Nucleus accumbens (tissue), 56 donors: Measurements from ENCODE around the gene DES.

ENCODE experiments used
- DNase-seq, 56 donors: peaks; one replicate each; lab custom pipeline; 2025; lab: John Stamatoyannopoulos, UW

DES gene

DNA sequence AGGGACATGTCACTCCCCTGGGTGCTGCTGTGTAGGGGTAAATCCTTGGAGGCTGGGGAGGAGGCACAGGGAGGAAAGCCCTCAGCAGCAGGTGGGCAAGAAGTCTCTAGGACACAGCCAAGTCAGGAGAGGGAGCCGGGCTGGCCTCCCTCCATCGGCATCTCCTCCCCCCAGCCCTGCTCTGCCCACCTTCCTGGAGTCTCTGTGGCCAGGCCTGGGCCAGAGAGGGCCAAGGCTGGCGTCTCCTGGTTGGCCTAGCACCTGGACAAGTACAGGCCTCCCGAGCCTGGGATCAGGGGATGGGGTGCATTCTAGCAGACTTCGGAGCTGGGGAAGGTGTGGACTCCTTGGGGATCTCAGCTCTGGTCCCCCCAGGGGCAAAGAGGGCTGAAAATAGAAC, 18.3 kb downstream of the DES start:
- DNase-seq: no peak

DNA sequence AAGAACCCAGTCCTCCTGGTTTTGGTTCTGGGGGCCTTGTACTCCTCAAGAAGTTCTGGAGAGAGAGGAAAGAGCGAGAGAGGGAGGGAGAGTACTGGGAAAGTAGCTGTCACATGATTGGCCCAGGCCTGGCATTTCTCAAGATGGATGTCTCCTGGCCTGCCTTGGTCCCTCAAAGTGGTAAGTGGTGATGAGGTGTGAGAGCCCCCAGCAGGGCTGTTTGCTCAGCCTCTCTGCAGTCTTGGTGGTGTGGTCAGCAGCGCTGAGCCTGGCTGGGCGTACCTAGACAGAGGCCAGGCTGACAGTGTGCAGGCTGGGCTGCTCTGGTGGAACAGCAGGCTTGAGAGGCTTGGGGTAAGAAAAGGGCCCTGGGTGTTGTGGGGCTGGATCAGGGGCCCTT, 19.0 kb downstream of the DES start:
- no peak for DNase-seq

DNA sequence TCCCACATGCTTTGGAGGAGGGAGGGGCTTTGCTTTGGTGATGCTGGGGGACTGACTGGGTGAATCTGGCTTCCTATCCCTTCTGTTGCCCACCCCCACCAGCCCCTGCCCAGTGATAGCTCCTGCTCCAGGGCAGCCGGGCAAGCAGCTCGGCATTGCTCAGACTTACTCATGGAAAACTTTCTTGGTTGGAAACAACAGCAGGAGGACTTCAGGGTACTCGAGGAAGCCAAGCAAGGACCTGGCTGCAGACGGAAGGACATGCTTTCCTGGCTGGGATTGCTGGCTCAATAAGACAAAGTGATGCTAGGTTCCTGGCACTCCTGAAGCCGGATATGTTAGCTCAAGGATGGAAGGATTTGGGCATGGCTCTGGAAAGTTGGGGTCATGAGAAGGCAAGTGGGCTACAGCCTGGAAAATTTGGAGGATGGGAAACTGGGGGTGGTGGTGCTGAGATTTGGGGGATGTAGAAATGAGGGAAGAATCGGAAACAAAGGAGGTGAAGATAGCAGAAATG, 19.6 kb downstream of the DES start:
- DNase-seq: no peak

DNA sequence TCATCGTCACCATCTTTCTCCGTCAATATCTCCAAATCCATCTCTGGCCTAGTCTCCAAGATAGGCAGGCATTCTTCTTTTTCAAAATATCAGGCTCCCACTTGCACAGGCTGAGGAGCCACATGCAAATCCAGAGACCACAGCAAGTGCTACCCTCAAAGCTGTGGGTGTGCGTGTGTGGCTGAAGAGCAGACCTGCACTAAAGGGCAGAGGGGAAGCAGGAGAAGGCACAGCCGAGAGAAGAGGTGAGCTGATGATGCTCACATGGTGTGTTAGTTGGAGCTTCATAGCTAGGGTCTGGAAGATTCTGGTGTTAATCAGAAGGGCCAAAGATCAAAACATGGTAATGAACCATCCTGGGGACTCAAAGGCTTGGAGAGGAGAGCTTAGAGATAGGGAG, 20.3 kb downstream of the DES start:
- DNase-seq: no peak

DNA sequence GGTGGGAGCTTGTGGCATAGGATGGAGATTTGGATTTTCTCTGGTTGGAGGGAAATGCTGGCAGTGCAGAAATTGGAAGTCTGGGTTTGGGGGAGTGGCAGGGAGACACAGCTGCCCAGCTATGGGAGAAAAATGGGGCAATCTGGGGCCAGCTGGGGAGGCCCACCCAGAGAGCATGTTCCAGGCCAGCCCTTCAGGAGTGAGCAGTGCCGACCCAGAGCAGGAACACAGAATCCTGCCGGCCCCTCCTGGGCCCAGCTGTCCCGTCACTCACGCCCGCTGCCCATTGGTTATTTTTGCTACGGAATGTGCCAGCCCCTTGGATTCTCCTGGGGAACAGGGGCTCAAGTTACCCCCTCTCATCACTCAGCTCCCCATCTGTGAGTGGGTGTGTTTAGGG, 21.3 kb downstream of the DES start:
- no peak for DNase-seq

DNA sequence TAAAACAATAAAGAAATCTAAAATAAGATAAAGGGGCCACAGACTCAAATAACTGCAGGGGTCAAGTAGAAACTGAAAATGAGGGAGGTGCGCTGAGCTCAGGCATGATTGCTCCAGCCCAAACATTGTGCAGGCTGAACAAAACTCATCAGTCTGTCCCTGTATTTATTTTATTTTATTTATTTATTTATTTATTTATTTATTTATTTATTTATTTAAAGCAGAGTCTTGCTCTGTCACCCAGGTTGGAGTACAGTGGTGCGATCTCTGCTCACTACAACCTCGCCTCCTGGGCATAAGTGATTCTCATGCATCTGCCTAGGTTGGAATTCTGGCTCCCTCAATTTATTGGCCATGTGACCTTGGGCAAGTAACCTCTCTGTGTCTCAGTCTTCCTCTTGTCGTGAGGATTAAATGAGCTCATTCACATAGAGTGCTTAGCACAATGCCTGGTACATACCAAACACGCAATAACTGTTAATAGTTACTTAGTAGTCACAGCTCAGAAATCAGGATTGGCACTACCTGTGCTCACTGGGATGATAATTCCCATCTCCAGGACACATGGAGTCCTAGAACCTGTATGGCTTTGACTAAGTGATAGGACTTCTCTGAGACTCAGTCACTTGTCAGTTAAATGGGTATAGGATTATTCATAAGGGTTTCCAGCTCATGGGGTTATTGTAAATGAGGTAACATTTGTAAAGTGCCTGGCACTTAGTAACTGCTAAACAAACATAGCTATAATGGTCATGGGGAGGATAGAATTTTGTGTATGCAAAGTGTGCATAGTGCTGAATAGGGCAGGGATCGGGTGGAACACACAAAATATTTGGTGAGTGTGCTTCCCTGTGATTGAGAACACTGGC, 22.4 kb downstream of the DES start:
- DNase-seq: no peak

DNA sequence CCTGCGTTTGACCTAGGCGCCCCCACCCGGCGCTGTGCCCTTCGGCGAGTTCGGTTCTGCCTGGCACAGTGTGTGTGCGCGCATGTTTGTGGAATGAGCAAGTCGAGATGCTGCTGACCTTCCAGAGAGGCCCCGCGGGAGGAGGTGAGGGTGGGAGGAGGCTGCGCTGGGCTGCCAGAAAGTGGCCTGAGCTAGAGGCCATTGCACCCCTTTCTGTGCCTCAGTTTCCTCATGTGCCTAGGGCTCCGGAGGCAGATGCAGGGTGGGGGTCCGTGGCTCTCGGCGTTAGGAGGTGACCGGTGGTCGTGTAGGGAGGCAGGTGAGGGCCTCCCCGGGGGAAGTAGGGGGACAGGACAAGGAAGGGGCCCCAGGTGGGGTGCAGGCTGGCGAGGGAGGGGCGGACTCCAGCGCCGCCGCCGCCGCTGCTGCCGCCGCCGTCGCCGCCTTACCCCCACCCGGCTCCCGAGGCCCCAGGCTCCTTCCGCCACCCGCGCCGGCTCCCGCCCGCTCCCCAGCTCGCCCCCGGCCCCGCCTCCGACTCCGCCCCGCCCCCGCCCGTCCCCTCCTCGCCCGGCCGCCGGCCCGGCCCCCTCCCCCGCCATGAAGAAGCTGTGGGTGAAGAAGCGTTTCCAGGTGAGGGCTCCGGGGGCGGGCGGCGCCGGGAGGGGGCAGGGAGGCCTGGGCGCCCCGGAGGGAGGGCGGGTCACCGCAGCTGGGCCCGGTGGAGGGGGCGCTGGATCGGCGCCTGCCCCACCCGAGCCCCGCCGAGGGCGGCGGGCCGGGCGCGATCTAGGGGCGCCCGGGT, 23.5 kb downstream of the DES start:
- peak in 13 of 56 donors; percentile 7 to 57 (median 25) for DNase-seq

DNA sequence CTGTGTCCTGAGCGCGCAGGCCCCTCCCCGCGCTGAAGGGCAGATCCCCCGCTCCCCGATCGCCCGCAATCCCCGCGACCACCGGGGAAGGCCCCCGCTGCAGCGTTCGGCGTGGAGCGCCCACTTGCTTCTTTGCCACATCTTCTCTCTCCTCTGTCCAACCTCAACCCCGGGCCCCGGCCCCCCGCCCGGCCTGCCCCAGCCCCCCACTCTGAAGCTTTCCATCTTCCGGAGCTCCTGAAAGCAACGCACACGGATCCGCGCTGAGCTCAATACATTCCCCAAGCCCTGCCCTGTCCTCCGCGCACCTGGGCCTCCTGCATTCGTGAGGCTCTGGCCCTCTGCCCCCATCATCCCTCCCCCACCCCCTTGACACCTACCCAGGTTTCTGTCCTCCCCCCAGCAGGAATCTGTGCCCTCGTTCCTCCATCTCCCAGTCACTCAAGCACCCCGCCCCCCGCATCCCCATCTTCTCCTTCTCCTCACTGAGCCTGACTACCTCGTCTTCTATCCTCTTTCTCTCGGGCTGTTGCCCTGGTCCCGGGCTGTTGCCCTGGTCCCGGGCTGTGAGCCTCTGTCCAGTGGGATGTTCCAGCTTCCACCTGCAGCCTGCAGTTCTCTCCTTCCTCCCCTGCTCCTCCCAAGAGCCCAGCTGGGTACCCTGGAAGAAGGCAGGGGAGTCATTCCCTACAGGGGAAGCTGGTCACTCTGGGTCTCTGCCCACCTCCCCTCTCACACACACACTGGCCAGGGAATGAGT, 24.3 kb downstream of the DES start:
- DNase-seq: peak in 14 of 56 donors; percentile 14 to 59 (median 29)

DNA sequence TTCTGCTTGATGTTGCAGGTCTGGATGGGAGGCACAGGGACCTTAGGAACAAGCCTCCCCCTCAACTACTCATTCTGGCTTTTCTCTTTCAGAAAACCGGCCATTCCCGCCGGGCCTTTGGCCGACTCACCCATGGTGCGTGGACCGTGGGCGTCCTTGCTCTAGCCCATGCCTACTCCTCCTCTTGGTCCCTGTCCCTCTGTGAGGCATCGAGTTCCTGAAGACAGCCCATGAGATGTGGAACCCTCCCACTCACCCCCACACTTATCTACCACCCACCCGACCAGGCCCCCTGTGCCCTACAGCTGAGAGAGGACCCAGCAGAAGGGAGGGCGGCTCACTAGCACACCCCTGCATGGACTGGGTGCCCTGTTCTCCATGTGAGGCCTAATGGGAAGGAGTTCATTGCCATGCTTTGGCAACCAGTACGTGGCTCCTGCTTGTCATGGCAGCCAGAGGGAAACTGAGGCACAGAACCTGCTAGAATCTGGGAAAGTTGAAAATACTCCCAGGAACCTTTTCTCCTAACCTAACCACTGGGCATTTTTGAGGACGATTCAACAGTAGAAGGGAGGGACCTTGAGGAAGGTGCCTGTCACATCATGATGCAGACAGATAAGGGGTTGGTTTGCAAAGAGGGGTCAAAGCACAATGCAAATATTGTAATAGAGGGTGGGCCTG, 25.0 kb downstream of the DES start:
- no peak for DNase-seq

DNA sequence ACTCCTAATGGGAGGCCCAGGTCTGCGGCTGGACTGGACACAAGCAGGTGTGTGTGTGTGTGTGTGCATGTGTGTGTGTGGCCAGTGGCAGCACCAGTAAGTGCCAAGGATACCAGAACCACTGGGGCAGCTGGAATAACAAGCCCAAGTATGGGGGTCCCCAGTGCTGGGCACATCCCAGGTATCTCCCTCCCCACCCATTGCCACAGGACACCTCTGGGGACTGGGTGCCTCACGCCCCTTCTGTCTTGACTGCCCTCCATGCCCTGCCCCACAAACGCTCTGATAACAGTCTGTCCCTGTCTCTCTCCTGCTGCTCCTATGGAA, 25.5 kb downstream of the DES start:
- no peak for DNase-seq

DNA sequence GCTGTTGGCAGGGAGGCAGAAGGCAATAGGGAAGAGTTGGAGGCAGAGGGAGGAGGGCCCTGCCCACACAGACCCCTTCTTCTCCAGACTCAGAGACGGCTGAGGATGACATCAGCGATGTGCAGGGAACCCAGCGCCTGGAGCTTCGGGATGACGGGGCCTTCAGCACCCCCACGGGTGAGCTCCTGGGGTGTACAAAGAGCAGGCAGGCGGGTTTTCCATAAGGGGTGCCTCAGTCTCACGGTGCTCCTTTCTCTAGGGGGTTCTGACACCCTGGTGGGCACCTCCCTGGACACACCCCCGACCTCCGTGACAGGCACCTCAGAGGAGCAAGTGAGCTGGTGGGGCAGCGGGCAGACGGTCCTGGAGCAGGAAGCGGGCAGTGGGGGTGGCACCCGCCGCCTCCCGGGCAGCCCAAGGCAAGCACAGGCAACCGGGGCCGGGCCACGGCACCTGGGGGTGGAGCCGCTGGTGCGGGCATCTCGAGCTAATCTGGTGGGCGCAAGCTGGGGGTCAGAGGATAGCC, 26.5 kb downstream of the DES start:
- peak in 35 of 56 donors; percentile 22 to 86 (median 54) for DNase-seq

DNA sequence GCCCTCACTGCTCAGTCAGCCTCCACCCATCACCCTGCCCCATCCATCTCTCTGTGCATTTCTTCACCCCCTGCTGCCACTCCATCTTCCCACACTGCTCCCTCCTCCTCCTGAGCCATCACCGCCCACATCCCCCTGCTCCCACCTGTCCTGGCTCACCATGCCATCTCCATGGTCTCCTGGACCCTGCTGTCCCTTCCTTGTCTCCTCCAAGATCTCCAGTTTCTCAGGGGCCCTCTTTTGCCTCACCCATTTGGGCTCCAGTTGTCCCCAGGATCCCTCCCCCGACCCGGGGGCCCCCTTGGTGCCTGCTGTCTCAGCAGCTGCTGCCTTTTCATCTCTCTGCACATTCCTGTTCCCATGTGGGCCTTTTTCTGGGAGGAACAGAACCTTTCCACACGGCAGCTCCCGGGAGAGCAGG, 27.1 kb downstream of the DES start:
- peak in 12 of 56 donors; percentile 13 to 49 (median 26) for DNase-seq

DNA sequence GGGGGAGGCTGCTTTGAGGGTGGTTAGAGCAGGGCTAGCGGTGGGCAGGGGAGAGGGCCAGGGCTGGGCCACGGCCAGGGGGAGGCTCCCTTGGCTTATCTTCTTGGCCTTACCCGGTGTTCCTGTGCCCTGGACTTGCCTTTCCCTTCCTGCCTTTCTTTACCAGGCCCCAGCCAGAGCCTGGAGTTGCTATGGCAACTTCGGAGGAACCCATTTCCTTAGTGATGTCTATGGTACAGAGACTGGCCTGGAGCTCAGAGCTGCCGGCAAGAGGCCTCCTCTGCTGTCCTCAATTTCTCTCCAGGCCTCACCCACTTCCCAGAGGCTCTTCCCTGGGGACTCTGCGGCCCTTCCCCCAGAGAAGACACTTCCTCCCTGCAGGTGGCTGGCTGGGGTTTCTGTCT, 27.9 kb downstream of the DES start:
- peak in 14 of 56 donors; percentile 9 to 60 (median 26) for DNase-seq

DNA sequence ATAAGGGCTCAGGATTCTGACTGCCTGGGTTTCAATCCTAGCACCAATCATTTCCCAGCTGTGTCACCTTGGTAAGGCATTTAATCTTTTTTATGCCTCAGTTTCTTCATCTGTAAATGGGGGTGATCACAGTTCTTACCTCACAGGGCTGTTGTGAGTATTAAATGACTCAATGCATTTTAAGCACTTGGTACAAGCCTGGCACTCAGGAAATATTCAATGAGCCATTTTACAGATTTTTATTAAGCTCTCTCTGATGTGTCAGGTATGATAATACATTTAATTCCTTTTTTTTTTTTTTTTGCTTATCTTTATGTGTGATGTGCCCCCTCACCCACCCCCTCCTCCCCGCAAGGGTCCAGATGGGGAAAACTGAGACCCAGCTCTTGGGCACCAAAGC, 28.5 kb downstream of the DES start:
- DNase-seq: no peak

DNA sequence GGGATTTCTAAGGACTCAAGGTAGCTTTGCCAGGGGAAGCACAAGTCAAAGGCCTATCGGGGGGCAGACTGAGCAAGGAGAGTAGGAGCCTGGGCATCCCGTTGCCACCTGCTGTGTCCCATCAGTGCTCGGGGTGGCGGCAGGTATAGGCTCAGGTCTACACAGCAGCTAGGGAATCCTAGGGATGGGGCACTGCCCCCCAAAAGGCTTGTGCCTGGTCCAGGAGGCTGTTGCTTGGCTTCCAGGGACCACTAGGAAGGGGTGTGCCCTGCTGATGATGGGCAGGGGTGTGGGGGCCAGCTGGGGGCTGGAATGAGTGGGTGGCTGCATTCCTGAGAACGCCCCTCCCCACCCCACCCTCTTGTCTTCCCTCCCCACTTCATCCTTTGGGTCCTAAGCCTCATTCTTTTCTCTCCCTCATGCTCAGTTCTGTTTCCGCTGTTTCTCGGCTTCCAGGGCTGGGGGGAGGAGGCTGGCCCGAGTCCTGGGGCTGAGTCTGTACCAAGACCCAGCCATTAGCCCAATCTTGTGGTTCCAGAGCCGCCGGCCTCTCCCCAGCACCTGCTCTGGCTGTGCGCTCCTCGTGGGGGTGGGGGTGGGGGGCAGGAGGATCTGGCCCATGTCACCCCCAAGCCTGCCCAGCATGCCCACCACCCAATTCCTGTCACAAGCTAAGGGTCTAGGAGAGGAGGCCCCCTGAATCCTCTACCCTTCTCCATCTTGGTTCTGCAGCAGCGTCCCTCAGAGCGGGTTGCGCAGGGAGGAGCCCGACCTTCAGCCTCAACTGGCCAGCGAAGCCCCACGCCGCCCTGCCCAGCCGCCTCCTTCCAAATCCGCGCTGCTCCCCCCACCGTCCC, 29.3 kb downstream of the DES start:
- DNase-seq: peak in 1 of 56 donors; percentile 8

DNA sequence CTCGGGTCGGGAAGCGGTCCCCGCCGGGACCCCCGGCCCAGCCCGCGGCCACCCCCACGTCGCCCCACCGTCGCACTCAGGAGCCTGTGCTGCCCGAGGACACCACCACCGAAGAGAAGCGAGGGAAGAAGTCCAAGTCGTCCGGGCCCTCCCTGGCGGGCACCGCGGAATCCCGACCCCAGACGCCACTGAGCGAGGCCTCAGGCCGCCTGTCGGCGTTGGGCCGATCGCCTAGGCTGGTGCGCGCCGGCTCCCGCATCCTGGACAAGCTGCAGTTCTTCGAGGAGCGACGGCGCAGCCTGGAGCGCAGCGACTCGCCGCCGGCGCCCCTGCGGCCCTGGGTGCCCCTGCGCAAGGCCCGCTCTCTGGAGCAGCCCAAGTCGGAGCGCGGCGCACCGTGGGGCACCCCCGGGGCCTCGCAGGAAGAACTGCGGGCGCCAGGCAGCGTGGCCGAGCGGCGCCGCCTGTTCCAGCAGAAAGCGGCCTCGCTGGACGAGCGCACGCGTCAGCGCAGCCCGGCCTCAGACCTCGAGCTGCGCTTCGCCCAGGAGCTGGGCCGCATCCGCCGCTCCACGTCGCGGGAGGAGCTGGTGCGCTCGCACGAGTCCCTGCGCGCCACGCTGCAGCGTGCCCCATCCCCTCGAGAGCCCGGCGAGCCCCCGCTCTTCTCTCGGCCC, 30.1 kb downstream of the DES start:
- no peak for DNase-seq

DNA sequence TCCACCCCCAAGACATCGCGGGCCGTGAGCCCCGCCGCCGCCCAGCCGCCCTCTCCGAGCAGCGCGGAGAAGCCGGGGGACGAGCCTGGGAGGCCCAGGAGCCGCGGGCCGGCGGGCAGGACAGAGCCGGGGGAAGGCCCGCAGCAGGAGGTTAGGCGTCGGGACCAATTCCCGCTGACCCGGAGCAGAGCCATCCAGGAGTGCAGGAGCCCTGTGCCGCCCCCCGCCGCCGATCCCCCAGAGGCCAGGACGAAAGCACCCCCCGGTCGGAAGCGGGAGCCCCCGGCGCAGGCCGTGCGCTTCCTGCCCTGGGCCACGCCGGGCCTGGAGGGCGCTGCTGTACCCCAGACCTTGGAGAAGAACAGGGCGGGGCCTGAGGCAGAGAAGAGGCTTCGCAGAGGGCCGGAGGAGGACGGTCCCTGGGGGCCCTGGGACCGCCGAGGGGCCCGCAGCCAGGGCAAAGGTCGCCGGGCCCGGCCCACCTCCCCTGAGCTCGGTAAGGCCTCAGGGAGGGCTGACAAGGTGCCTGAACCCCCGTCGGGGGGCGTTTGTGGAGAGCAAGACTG, 30.7 kb downstream of the DES start:
- DNase-seq: no peak

DNA sequence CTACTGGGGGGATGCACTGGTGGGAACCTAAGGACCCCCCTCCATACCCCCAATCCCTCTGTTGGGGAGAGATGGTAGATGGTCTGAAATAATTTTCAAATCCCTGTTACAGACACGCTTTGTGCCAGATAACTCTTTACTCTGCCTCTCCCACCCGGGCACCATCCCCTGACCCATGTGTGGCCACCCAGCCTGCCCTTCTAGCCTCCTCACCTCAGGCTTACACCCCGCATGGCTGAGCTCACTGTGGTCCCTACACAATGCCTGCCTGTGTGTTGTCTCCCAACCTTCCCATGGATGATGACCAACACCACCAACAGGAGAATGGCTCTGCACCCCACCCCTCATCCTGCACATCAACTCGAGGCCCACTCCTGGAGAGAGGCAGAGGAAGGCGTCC, 31.4 kb downstream of the DES start:
- no peak for DNase-seq
